Stimulated activated CD8-positive, alpha-beta memory T cell treated with anti-CD3 and anti-CD28 coated beads, Interleukin-15, amount 100 ng/mL, for 4 hours (primary cell): Measurements from ENCODE around the gene TRIM3.

Experiments used
- DNase-seq, 2 donors: peaks; one replicate each; pipeline ENCODE4 v3.0.0-alpha.2; 2020; ENCODE audit warnings: low read depth in 2 of 2

TRIM3 gene

GRCh38 chr11:6437993-6438392 is 35.7 kb downstream of the TRIM3 start:
- DNase-seq = no peak

GRCh38 chr11:6437423-6437822 is 36.3 kb downstream of the TRIM3 start:
- DNase-seq = no peak

DNA sequence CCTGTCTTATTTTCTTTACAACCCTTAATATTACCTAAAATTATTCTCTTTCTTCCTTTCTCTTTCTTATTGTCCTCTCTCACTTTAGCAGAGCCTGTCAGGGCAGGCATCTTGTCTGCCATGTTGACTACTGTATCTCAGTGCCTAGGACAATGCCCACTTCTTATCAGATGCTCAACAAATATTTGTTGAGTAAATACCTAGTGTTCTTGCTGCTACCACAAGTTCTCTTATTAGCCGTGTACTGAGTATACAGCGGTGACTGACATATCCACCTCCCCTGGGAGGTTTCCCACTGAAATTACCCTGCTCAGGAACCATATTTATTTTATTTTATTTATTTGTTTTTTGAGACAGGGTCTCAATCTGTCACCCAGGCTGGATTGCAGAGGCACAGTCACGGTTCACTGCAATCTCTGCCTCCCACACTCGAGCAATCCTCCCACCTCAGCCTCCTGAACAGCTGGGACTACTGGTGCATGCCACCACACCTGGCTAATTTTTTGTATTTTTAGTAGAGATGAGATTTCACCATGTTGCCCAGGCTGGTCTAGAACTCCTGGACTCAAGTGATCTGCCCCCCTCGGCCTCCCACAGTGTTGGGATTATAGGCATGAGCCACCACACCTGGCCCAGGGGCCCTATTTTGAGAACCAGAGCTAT is 39.6 kb downstream of the TRIM3 start:
- no peak for DNase-seq

- DNase-seq = no peak
Measured at GRCh38 chr11:6431861-6432260, 41.9 kb downstream of the TRIM3 start.

DNA sequence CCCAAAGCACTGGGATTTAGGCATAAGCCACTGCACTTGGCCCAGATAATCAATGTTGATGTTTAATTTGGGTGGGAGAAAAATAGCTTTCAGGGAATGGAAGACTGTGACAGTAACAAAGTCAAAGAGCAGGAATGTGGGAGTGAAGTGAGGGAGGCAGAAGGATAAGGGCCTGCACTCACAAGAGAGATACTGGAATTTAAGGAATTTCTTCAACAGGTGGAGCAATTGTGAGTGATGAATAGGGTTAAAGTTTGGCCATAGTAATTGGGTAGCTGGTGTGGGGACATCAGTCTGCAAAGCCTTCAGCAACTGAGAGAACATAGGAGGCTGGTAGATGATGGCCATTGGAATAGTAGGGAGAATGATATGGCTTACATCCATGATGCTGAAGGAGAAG is 46.2 kb downstream of the TRIM3 start:
- no peak for DNase-seq

GRCh38 chr11:6420677-6421076 is 53.1 kb downstream of the TRIM3 start:
- DNase-seq = no peak

- DNase-seq = peak; percentile 10 to 50
Measured at GRCh38 chr11:6419009-6419631, 54.6 kb downstream of the TRIM3 start, which contains the start of gene APBB1. TSS of gene APBB1 (minus strand) at chr11:6419094. CDS start at chr11:6411347, 7,747 bp downstream.

DNA sequence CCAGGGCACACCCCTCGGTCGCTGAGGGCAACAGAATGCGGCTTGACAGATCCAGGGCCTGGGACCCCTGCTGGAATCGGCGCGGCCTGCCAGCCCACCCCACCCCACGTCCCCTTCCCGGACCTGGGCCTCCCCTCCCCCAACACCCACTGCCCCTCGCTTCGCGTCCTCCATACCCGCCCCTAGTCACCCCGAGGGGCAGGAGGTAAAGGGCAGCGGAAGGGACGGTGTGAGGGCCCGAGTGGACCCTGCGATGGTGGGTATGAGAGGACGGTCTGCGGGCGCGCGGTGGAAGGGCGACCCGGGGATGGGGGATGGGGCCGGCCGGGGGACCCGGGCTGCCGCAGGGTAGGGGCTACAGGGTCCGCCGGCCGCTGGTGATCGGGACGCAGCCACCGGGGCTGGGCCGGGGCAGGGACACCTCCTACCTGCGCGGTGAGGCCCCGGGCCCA is 55.2 kb downstream of the TRIM3 start:
- no peak for DNase-seq

DNA sequence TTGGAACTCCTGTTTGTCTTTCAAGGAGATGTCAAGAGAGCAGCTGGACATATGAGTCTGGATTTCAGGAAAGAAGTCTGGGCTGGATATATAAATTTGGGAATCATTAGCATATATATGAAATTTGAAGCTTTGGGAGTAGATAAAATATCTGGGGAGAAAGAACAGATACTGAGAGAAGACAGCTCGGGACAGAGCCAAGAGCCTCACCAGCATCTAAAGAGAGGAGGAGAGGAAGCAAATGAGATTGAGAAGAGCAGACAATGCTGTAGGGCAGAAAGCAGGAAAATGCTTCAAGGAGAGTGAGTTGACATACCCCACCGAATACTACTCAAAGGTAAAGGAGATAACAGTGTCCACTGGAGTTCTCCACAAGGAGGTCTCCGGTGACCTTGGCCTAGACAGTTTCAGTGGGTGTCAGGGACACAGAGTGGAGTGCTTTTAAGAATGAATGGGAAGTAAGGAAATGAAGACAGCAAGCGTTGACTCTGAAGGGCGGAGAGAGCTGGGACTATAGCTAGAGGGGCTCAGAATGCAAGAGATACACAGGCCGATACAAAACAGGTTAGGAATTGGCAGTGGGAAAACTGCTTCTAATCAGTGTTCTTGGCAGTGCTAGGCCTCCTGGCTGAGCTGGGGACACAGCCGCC is 55.7 kb downstream of the TRIM3 start:
- DNase-seq = no peak

DNA sequence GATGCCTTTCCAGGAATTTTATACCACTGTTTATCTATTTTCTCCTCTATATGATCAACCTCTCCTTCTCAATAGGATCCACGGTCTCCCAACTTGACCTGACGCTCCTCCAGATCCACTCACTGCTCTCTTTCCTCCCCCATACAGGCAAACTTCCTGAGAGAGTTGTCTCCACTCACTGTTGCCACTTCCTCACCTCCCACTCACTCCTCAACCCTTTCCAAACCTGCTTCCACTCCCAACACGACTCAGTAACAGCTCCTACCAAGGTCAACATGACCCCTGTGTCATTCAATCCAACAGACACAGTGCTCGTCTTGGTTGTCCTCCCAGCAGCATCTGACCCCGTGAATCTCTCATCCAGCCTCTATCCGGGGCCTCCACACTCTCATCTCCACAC is 57.9 kb downstream of the TRIM3 start:
- DNase-seq = no peak

- DNase-seq = no peak
Measured at GRCh38 chr11:6414874-6415328, 58.8 kb downstream of the TRIM3 start.

GRCh38 chr11:6413791-6414201 is 59.9 kb downstream of the TRIM3 start:
- peak in 1 of 2 donors; percentile 55 for DNase-seq

DNA sequence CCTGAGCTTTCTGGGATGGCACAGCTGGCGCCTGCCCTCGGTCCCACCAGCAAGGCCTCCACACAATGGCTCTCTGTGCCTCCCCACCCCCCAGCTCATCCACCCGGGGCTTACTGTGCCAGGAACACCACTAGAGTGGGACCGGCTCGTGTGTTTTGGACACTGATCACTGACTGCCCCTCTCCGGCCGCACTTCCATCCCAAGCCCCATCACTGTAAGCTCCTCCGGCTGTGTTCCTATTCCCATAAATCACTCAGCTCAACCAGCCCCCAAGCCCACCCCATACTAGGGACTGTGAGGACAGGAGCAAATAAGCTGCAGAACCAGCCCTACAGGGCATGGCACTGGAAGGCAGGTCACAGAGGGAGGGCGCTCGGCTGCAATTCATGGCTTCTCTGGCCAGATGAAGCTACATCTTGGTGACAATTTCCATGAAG is 62.1 kb downstream of the TRIM3 start:
- no peak for DNase-seq

GRCh38 chr11:6410695-6411430 is 62.9 kb downstream of the TRIM3 start:
- DNase-seq = no peak

DNA sequence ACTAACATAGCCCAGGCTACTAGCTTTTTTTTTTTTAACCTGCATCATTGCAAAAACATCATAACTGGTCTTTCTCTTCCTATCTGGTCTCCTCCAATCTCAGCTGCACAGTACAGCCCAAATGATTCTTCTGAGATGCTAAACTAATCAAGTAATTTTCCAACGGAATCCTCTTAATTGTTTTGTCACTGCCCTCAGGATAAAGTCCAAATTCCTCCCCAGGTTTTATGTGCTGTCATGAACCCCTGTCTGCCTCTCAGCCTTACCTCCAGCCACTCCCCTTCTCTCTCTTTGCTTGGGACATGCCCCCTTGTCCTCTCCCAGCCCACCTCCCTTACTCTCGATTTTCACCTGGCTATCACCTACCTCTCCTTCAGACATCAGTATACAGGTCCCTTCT is 67.4 kb downstream of the TRIM3 start:
- no peak for DNase-seq

DNA sequence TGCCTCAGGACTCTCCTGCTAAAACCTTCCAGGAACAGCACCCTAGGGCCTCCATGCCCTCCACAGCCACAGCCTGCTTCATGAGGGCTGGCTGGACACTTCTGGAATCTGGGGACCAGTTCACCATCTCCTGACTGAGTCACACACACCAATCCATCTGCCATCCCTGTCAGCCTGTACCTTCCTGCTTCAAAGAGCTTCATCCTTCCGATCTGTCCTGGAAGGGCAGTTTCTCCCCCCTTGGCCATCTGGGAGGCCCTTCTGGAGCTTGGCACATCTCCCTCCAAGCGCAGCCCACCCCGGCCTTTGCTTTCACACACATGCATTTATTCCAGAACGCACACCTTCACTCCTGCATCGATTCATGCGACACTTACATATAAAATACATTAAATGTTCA is 67.9 kb downstream of the TRIM3 start:
- DNase-seq = no peak

DNA sequence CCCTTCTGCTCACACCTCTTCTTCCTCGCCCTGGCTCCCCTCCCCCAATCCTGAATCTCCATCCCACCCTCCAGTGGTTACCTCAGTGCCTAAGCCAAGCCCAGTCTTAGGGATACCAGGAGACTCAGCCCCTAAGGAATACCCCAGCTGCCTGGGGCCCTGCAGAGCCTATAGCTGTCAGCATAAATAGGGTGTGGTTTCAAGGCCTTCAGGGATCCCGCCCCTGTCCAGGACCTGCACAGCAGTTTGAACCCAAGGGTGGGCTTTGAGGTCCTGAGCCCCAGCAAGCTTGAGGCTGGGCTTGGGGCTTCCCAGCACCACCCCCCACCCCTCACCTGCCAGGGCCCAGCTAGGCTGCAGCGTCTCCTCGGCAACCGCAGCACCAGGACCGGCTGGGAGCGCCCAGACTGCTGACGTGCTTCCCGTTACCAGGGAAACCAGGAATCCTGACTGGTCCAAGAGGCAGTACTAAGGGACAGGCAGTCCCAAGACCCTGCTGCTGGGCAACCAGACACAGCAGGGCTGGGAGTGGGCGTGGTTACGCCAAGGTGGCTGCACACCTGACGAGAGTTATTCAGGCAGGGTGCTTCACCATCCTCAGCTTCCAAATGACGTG is 68.6 kb downstream of the TRIM3 start:
- DNase-seq = no peak

GRCh38 chr11:6404342-6405051 is 69.2 kb downstream of the TRIM3 start:
- no peak for DNase-seq

GRCh38 chr11:6403539-6403938 is 70.2 kb downstream of the TRIM3 start:
- DNase-seq = no peak

GRCh38 chr11:6402561-6402981 is 71.2 kb downstream of the TRIM3 start:
- peak; percentile 31 to 51 for DNase-seq

GRCh38 chr11:6402061-6402470 is 71.7 kb downstream of the TRIM3 start:
- DNase-seq = no peak
